Mucosa of gallbladder (tissue), 1 donor: ENCODE results near the gene ZNF846. TPM values are rescaled to one million over a fixed set of nuclear protein-coding genes. Genes with fewer than 3 reads are reported as not detected.

Experiments
- total RNA-seq: library from RNA; stranded (reverse); gene quantifications from one replicate; pipeline ENCODE4 v1.2.1, GENCODE V29; 2021
- donor health status: DM: no; HTN: no; CAD: no.

Gene ZNF846
- total RNA-seq, 1 donor from 2014 or later: 25.0 TPM

Other genes starting within 250 kb of the ZNF846 start
- 24.7 TPM for gene ZNF426, start 230.1 kb downstream of the ZNF846 start, total RNA-seq
- 24.3 TPM for gene ZNF121, start 184.2 kb downstream of the ZNF846 start, total RNA-seq
- gene ZNF561, start 147.5 kb downstream of the ZNF846 start, total RNA-seq: 54.2 TPM
- 34.5 TPM for gene ZNF562, start 93.6 kb downstream of the ZNF846 start, total RNA-seq
- 31.9 TPM for gene FBXL12, start 50.3 kb upstream of the ZNF846 start, total RNA-seq
- gene UBL5, start 59.2 kb upstream of the ZNF846 start, total RNA-seq: 283 TPM
- gene PIN1, start 66.6 kb upstream of the ZNF846 start, total RNA-seq: 90.8 TPM
- gene OLFM2, start 167.8 kb upstream of the ZNF846 start, total RNA-seq: 10.8 TPM
- gene COL5A3, start 241.8 kb upstream of the ZNF846 start, total RNA-seq: 5.9 TPM
- gene RDH8, start 244.7 kb upstream of the ZNF846 start, total RNA-seq: not detected